Measurements from ENCODE around the gene PSMB4.
"Not testable (repeated sequence)": the region's sequence is repeated elsewhere in the genome, so short reads cannot be mapped to it uniquely, and the experiment has no call there.

The PSMB4 gene

DNA sequence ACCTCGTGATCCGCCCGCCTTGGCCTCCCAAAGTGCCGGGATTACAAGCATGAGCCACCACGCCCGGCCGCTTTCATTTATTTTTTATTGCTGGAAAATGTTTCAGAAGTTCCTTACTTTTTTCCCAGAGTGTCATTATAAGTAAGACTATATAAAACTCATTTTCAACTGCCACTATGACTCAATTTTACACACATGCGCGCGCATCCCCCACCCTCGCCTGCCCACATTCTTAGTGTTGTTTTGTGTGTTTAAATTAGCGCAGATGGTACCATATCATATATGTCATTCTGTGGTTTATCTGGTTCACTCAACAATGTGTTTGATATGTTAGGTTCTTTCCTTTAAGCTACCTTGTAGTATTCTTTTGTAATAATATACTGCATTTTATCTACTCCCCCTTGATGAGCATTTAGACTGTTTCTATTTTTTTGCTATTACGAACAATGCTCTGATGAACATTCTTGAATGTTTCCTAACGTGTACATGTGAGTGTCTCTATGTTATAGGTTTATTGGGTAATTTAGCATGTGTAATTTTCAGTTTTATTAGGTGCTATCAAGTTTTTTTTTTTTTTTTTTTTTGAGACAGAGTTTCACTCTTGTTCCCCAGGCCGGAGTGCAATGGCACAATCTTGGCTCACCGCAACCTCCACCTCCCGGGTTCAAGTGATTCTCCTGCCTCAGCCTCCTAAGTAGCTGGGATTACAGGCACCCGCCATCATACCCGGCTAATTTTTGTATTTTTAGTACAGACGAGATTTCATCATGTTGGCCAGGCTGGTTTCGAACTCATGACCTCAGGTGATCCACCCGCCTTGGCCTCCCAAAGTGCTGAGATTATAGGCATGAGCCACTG lies 8.9 kb upstream of the PSMB4 start:
- H3K27me3 ChIP-seq (ENCODE audit: control insufficient read depth, insufficient read depth, low read length, poor library complexity, severe bottlenecking); H3K27ac ChIP-seq (ENCODE audit: insufficient read depth, low read depth, low read length, poor library complexity, severe bottlenecking): not testable (repeated sequence)
- WGBS, 2 experiments: 89 to 92% methylated on average over 18 to 22 of the region's 22 CpGs

GRCh38 chr1:151391079-151391563 lies 8.3 kb upstream of the PSMB4 start:
- Histone ChIP-seq H3K4me3 (ENCODE audit: insufficient read depth, low read depth, low read length) (no peak overlapping the region), H3K36me3 (ENCODE audit: control insufficient read depth, insufficient read depth, low read length) (no peaks in the 10 kb centered on the region), H3K9me3 (ENCODE audit: control insufficient read depth, low read length) (no peaks in the 10 kb centered on the region), H3K4me1 (ENCODE audit: control insufficient read depth, insufficient read depth, low read length) (no peaks in the 10 kb centered on the region), H3K27ac (ENCODE audit: insufficient read depth, low read depth, low read length, poor library complexity, severe bottlenecking) (no peak overlapping the region), H3K27me3 (ENCODE audit: control insufficient read depth, insufficient read depth, low read length, poor library complexity, severe bottlenecking) (no peaks in the 10 kb centered on the region)
- 92 to 97% methylated on average over 2 of the region's 3 CpGs for WGBS, 2 experiments

More for the DNA sequence above, 8.9 kb upstream of the PSMB4 start:
- not testable (repeated sequence) for H3K36me3 ChIP-seq (ENCODE audit: control insufficient read depth, insufficient read depth, low read length); H3K4me3 ChIP-seq (ENCODE audit: insufficient read depth, low read depth, low read length); H3K4me1 ChIP-seq (ENCODE audit: control insufficient read depth, insufficient read depth, low read length); H3K9me3 ChIP-seq (ENCODE audit: control insufficient read depth, low read length)

DNA sequence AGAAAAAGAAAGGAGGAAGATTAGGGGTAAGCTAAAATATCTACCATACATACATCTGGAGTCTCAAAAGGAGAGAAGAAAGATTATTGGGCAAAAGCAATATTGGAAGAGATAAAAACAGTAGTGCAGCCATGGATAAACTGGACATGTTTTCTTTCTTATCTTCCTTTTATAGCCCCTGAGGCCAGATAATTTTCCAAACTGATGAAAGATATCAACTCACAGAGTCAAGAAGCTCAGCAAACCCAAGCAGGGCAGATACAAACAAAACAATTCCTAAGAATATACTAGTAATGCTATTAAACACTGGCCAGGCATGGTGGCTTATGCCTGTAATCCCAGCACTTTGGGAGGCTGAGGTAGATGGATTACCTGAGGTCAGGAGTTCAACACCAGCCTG lies 5.8 kb upstream of the PSMB4 start:
- Histone ChIP-seq H3K27me3 (ENCODE audit: control insufficient read depth, insufficient read depth, low read length, poor library complexity, severe bottlenecking) (no peaks in the 10 kb centered on the region), H3K36me3 (ENCODE audit: control insufficient read depth, insufficient read depth, low read length) (no peaks in the 10 kb centered on the region), H3K27ac (ENCODE audit: insufficient read depth, low read depth, low read length, poor library complexity, severe bottlenecking) (no peak overlapping the region), H3K9me3 (ENCODE audit: control insufficient read depth, low read length) (no peaks in the 10 kb centered on the region), H3K4me3 (ENCODE audit: insufficient read depth, low read depth, low read length) (no peak overlapping the region), H3K4me1 (ENCODE audit: control insufficient read depth, insufficient read depth, low read length) (no peaks in the 10 kb centered on the region)

- not testable (repeated sequence) for H3K4me3 ChIP-seq (ENCODE audit: insufficient read depth, low read depth, low read length); H3K36me3 ChIP-seq (ENCODE audit: control insufficient read depth, insufficient read depth, low read length); H3K27me3 ChIP-seq (ENCODE audit: control insufficient read depth, insufficient read depth, low read length, poor library complexity, severe bottlenecking); H3K4me1 ChIP-seq (ENCODE audit: control insufficient read depth, insufficient read depth, low read length); H3K9me3 ChIP-seq (ENCODE audit: control insufficient read depth, low read length); H3K27ac ChIP-seq (ENCODE audit: insufficient read depth, low read depth, low read length, poor library complexity, severe bottlenecking)
- 90 to 91% methylated on average over 5 of the region's 5 CpGs for WGBS, 2 experiments
Measured at GRCh38 chr1:151396265-151396664, 3.1 kb upstream of the PSMB4 start.

DNA sequence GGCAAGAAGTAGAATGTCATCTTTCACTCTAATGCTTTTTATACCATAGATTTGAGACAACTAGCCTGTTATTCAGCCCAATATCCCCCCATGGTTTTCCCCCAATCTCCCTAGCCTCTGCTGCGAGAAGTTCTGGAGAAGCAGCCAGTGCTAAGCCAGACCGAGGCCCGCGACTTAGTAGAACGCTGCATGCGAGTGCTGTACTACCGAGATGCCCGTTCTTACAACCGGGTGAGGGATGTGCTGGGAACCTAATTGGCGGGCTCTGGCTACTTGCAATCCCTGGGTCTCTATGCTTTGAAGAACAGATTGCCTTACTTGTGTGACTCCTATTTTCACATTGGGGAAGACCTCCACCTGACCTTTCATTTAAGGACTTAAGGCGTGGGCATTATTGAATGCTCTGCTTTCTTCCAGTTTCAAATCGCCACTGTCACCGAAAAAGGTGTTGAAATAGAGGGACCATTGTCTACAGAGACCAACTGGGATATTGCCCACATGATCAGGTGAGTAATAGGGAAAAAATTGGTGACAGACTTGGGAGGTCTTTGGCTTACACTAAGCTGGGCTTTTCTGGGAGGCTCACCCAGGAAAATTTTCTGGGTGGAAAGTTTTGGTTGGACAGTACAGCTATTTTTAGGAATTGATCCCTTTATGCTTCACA lies 1.9 kb downstream of the PSMB4 start:
- Histone ChIP-seq H3K4me3 (ENCODE audit: insufficient read depth, low read depth, low read length) (no peak overlapping the region), H3K27ac (ENCODE audit: insufficient read depth, low read depth, low read length, poor library complexity, severe bottlenecking) (no peak overlapping the region), H3K4me1 (ENCODE audit: control insufficient read depth, insufficient read depth, low read length) (peaks cover 9% of the 10 kb centered on the region), H3K27me3 (ENCODE audit: control insufficient read depth, insufficient read depth, low read length, poor library complexity, severe bottlenecking) (no peaks in the 10 kb centered on the region), H3K9me3 (ENCODE audit: control insufficient read depth, low read length) (no peaks in the 10 kb centered on the region), H3K36me3 (ENCODE audit: control insufficient read depth, insufficient read depth, low read length) (peaks cover 37% of the 10 kb centered on the region)
- 93 to 96% methylated on average over 13 of the region's 13 CpGs for WGBS, 2 experiments

GRCh38 chr1:151401860-151402259 lies 2.5 kb downstream of the PSMB4 start:
- Histone ChIP-seq H3K4me3 (ENCODE audit: insufficient read depth, low read depth, low read length) (no peak overlapping the region), H3K4me1 (ENCODE audit: control insufficient read depth, insufficient read depth, low read length) (peaks cover 9% of the 10 kb centered on the region), H3K27ac (ENCODE audit: insufficient read depth, low read depth, low read length, poor library complexity, severe bottlenecking) (no peak overlapping the region), H3K9me3 (ENCODE audit: control insufficient read depth, low read length) (no peaks in the 10 kb centered on the region), H3K36me3 (ENCODE audit: control insufficient read depth, insufficient read depth, low read length) (peaks cover 43% of the 10 kb centered on the region), H3K27me3 (ENCODE audit: control insufficient read depth, insufficient read depth, low read length, poor library complexity, severe bottlenecking) (no peaks in the 10 kb centered on the region)
- 97 to 98% methylated on average over 2 of the region's 2 CpGs for WGBS, 2 experiments

- Histone ChIP-seq H3K36me3 (ENCODE audit: control insufficient read depth, insufficient read depth, low read length) (peaks cover 49% of the 10 kb centered on the region), H3K27me3 (ENCODE audit: control insufficient read depth, insufficient read depth, low read length, poor library complexity, severe bottlenecking) (no peaks in the 10 kb centered on the region), H3K27ac (ENCODE audit: insufficient read depth, low read depth, low read length, poor library complexity, severe bottlenecking) (no peak overlapping the region), H3K4me3 (ENCODE audit: insufficient read depth, low read depth, low read length) (no peak overlapping the region), H3K9me3 (ENCODE audit: control insufficient read depth, low read length) (no peaks in the 10 kb centered on the region), H3K4me1 (ENCODE audit: control insufficient read depth, insufficient read depth, low read length) (peaks cover 9% of the 10 kb centered on the region)
- 83 to 89% methylated on average over 2 of the region's 2 CpGs for WGBS, 2 experiments
Measured at GRCh38 chr1:151402764-151403163, 3.4 kb downstream of the PSMB4 start.

- Histone ChIP-seq H3K4me3 (ENCODE audit: insufficient read depth, low read depth, low read length) (no peak overlapping the region), H3K27me3 (ENCODE audit: control insufficient read depth, insufficient read depth, low read length, poor library complexity, severe bottlenecking) (no peaks in the 10 kb centered on the region), H3K27ac (ENCODE audit: insufficient read depth, low read depth, low read length, poor library complexity, severe bottlenecking) (no peak overlapping the region), H3K4me1 (ENCODE audit: control insufficient read depth, insufficient read depth, low read length) (peaks cover 9% of the 10 kb centered on the region), H3K36me3 (ENCODE audit: control insufficient read depth, insufficient read depth, low read length) (peaks cover 58% of the 10 kb centered on the region), H3K9me3 (ENCODE audit: control insufficient read depth, low read length) (no peaks in the 10 kb centered on the region)
- 93 to 94% methylated on average over 3 of the region's 3 CpGs for WGBS, 2 experiments
Measured at GRCh38 chr1:151403612-151404011, 4.2 kb downstream of the PSMB4 start.

GRCh38 chr1:151405187-151405951 lies 6.0 kb downstream of the PSMB4 start:
- Histone ChIP-seq H3K27ac (ENCODE audit: insufficient read depth, low read depth, low read length, poor library complexity, severe bottlenecking) (no peak overlapping the region), H3K36me3 (ENCODE audit: control insufficient read depth, insufficient read depth, low read length) (peaks cover 74% of the 10 kb centered on the region), H3K9me3 (ENCODE audit: control insufficient read depth, low read length) (no peaks in the 10 kb centered on the region), H3K4me1 (ENCODE audit: control insufficient read depth, insufficient read depth, low read length) (peaks cover 8% of the 10 kb centered on the region), H3K27me3 (ENCODE audit: control insufficient read depth, insufficient read depth, low read length, poor library complexity, severe bottlenecking) (no peaks in the 10 kb centered on the region), H3K4me3 (ENCODE audit: insufficient read depth, low read depth, low read length) (no peak overlapping the region)
- WGBS, 2 experiments: 95 to 97% methylated on average over 13 of the region's 13 CpGs

DNA sequence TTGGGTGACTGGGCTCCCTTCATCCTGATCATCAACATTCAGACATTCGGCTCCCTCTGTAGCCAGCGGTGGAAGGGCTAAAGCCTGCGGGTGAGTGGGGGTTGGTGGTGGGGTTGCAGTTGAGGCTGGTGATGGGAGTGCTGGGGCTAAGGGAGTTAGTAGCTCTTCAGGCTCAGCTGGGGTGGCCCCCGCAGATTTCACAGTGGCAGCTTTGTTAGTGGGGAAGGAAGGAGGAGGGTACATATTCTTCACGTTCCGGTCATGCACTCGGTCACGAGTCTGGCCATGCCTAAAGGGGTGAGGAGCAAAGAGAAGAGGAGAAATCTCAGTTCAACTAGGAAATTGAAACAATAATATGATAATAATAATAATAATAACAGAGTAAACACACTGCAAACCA lies 6.8 kb downstream of the PSMB4 start:
- no peak overlapping the region for H3K27ac ChIP-seq (ENCODE audit: insufficient read depth, low read depth, low read length, poor library complexity, severe bottlenecking)
- H3K4me1 ChIP-seq (ENCODE audit: control insufficient read depth, insufficient read depth, low read length): no peaks in the 10 kb centered on the region
- WGBS, 2 experiments: 92 to 99% methylated on average over 8 of the region's 8 CpGs
- H3K36me3 ChIP-seq (ENCODE audit: control insufficient read depth, insufficient read depth, low read length): peaks cover 79% of the 10 kb centered on the region
- no peak overlapping the region for H3K4me3 ChIP-seq (ENCODE audit: insufficient read depth, low read depth, low read length)
- H3K27me3 ChIP-seq (ENCODE audit: control insufficient read depth, insufficient read depth, low read length, poor library complexity, severe bottlenecking): no peaks in the 10 kb centered on the region
- no peaks in the 10 kb centered on the region for H3K9me3 ChIP-seq (ENCODE audit: control insufficient read depth, low read length)

All from ectodermal cell (in vitro differentiated cells).